ENCODE measurements around the gene P2RX2.

The P2RX2 gene

GRCh38 chr12:132604151-132604618 is 14.4 kb upstream of the P2RX2 start:
- no peak for DNase-seq

DNA sequence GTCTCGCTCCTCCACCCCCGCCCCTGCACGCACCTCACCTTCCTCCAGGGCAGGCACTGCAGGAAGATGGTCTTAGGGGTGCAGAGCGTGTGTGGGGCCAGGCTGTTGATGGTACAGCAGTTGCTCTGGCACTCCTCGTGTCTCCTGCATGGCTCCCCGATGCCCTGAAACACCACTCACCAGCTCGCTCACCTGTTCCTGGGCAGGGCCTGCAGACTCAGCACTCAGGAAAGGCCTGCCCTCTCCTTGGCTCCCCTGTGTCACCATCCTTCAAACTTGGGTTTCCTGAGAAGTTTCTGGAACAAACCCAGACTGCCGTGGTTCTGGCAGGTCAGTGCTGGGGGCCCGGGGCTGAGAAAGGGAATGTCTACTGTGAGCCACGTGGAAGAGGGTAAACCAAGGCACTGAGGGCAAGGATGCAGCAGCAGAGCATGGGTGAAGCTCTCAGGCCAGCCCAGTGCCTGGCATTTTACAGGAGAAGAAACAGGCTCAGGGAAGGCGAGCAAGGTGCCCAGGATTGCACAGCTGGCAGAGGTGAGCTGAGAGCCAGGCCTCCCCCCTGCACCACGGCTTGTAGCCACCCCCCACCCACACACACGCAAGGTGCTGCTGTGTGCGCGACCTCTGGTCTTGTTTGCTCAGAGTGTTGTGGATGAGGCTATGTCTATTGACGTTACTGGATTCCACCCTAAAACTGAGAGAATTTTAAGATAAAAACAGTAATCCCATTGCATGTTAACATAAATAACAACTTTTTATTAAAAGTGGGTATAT is 13.7 kb upstream of the P2RX2 start:
- no peak for DNase-seq

DNA sequence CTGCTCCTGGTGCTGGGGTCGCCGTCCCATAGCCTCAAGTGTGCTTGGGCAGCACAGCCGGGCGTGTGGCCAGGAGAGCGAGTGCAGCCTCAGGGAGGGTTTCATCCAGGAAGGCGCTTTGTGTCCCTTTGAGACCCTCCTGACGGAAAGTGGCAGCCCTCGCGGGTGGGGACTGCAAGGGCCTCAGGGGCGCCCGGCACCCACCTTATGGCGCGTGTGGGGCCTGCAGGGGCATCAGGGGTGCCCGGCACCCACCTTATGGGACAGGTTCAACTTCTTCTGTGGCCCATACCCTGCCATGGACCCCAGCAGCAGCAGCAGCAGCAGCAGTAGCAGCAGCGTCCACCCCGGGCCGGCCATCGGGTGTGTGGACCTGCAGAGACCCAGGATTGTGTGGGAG is 12.7 kb upstream of the P2RX2 start:
- DNase-seq = no peak

GRCh38 chr12:132606466-132606865 is 12.1 kb upstream of the P2RX2 start:
- DNase-seq = no peak

- no peak for DNase-seq
Measured at GRCh38 chr12:132606927-132607326, 11.6 kb upstream of the P2RX2 start.

DNA sequence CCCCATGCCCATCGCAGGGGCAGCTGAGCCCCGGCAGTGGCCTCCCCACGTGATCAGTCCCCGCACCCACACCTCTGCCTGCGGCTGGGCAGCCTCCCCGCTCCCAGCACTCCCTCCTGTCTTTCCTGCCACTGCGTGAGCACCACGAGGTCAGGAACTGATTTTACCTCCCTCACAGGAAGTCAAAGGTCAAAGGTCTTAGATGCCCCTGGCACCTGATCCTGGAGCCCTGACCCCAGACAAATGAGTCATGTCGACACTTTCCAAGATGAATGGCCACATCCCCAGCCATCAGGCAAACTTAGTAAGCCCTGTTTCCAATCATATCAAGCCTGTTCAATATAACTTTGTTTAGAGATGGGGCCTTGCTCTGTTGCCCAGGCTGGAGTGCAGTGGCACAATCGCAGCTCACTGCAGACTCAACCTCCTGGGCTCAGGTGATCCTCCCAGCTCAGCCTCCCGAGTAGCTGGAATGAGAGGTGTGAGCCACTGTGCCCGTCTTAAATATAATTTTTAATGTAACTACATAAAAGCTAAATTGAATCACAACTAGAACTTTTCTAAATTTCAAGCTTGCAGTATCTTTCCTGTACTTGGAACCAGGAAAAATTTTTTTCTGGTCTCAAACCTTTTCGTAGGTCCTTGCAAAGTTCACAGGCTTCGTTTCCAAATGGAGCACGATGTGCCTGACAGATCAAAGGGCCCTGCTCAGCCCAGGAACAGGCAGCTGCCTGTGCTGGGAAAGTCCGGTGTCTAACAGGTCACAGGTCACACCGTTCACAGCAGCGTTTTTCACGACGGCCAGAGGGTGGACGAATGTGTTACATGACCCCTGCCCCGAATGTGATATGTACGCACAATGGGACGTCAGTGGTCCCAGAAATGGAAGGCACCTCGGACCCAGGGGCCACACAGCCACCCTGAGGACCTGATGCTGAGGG is 10.1 kb upstream of the P2RX2 start:
- no peak for DNase-seq

DNA sequence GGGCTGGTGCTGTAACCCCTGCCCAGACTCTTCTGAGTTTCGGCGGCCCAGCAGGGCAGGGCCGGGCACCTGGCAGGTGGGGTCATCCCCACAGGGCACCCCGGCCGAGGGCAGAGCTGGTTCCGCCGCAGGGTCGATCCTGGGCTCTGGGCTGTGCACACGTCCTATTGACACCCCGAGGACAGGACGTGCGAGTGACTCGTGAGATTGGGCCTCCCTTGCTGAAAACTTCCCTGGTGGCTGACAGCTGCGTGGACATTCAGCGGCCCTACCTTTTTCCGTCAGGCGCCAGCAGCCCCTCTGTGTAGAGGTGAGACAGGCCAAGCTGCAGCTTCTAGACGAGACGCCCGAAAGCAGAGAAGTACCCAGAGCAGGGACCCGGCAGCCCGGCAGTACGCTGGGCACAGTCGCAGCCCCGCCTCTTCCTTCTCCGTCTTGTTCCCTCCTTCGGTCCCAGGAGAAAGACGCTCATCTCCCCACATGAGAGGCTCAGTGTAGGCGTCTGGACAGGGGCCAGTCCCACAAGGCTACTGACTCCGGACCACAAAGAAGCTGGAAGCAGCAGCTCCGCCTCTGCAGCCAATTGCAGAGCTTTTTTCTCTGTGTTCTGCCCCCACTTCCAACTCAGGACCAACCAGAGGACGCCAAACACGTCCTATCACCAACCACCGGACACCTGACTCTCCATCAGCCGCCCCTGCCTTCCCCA is 8.4 kb upstream of the P2RX2 start, which contains the start of gene LRCOL1:
Gene LRCOL1, minus strand, starts transcription at position 532 of the 709 bp plus-strand sequence. CDS start 4,331 bp downstream, outside the sequence.
- no peak for DNase-seq

- DNase-seq = no peak
Measured at GRCh38 chr12:132610866-132611602, 7.5 kb upstream of the P2RX2 start.

DNA sequence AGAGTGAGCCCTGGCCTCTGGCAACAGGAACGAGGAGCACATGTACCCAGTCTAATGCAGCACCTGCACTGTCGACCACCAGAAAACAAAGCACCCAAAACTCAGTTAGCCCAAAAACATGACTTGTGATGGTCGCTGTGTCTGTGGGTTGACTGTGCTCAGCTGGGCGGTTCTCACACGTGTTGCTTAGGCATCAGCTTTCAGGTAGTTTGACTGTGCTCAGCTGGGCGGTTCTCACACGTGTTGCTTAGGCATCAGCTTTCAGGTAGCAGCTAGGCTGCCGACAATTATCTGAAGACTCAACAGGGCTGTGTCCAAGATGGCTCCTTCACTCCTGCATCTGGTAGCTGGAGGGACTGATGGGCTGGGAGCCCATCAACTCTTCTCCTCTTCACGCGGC is 7.0 kb upstream of the P2RX2 start:
- DNase-seq = no peak

- DNase-seq = no peak
Measured at GRCh38 chr12:132614029-132614428, 4.5 kb upstream of the P2RX2 start.

DNA sequence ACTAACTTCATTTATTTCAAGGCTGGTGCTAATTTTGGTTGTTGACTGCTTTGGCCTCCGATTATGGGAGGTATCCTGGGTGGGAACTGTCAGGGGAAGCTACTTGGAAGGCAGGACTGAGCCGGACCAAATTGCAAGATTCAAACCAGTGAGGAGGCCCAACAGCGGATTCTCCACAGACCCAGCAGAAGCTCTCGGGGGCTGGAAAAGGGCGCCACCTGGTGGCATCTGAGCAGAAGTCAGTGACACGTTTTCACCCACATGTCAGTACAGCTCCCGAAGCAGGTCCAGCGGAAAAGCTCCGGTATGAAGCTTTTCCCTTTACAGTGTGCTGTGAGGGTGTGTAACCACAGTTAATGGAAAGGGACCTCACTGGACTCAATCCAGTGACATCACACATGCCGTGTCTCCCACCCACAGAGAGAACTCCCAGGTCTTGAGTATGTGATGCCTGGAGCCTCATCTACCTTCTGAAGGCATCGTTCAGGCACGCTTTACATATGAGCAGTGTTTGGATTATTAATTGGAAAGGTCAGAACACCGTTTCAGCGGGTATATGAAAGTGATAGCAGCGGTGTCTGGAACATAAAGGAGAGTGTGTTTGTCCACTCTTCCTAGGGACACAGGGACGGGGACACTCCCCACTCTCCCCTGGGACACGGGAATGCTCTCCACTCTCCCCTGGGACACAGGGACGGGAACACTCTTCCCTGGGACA is 3.6 kb upstream of the P2RX2 start:
- peak; percentile 86 for DNase-seq

DNA sequence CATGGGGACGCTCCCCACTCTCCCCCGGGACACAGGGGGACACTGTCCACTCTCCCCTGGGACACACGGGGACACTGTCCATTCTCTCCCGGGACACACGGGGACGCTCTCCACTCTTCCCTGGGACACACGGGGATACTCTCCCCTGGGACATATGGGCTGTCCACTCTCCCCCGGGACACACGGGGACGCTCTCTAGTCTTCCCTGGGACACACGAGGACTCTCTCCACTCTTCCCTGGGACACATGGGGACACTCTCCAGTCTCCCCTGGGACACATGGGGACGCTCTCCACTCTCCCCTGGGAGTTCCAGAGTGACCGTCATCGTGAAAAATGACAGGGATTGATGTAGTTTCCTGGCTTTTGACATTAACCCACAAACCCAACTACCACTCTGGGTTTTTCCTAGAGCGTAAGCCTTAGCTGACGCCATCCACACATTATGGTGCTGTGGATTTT is 3.0 kb upstream of the P2RX2 start:
- DNase-seq = no peak

DNA sequence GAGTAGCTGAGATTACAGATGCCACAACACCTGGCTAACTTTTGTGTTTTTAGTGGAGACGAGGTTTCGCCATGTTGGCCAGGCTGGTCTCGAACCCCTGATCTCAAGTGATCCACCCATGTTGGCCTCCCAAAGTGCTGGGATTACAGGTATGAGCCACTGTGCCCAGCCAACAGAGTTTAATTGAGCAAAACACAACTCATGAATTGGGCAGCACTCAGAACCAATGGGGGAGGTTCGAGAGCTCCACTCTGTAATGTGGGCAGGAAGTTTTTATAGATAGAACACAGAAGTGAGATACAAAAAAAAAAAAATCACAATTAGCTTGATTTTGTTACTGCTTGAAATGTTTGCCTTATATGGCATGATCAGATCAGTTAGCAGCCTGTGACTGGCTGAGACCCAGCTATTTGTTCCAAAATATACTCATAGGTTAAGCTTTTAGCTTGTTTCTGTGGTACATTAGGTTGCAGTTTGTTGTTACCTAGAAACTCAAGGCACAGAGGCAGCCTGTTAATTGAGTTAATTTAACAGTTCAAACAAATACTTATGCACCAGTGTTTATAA is 1.4 kb upstream of the P2RX2 start:
- no peak for DNase-seq

GRCh38 chr12:132617822-132618682 is 524 bp upstream of the P2RX2 start:
- no peak for DNase-seq

DNA sequence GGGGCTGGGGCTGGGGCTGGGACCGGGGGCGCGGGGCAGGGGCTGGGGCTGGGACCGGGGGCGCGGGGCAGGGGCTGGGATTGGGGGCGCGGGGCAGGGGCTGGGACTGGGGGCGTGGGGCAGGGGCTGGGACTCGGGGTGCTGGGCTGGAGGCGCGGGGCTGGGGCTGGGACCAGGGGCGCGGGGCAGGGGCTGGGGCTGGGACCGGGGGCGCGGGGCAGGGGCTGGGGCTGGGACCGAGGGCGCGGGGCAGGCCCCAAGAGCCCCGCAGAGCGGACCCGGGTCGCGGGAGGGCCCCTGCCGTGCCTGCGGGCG is 452 bp downstream of the P2RX2 start:
- DNase-seq = no peak

- no peak for DNase-seq
Measured at GRCh38 chr12:132619386-132620112, 973 bp downstream of the P2RX2 start.

DNA sequence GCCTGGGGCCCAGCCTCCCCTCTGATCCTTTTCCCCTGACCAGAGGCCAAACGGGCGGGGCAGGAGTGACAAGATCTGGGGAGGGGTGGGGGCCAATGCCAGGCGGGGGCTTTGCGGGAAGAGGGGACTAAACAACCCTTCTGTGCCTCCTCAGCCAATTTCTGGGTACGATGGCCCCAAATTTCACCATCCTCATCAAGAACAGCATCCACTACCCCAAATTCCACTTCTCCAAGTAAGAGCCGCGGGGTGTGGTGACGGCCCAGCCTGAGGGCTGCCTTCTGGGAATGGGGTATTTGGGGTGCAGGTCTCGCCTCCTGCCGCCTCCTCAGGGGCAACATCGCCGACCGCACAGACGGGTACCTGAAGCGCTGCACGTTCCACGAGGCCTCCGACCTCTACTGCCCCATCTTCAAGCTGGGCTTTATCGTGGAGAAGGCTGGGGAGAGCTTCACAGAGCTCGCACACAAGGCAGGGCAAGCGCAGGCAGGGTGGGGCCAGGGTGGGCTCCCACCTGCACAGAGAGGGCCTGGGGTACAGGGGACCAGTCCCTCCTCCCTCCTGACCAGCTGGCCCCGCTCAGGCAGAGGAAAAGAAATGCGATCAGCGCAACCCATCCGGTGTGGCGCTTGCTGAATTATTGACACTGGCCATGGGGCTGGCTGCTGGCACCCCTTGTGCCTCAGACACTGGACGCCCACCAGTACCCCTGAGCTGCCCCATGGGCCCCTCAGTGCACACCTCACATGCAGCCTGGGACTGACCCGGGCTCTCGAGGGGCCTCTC is 1.7 kb downstream of the P2RX2 start:
- no peak for DNase-seq

GRCh38 chr12:132620899-132621656 is 2.5 kb downstream of the P2RX2 start:
- DNase-seq = no peak
